ENCODE measurements around the gene CNOT3.
"Not testable (repeated sequence)": the region's sequence is repeated elsewhere in the genome, so short reads cannot be mapped to it uniquely, and the experiment has no call there.

The CNOT3 gene

DNA sequence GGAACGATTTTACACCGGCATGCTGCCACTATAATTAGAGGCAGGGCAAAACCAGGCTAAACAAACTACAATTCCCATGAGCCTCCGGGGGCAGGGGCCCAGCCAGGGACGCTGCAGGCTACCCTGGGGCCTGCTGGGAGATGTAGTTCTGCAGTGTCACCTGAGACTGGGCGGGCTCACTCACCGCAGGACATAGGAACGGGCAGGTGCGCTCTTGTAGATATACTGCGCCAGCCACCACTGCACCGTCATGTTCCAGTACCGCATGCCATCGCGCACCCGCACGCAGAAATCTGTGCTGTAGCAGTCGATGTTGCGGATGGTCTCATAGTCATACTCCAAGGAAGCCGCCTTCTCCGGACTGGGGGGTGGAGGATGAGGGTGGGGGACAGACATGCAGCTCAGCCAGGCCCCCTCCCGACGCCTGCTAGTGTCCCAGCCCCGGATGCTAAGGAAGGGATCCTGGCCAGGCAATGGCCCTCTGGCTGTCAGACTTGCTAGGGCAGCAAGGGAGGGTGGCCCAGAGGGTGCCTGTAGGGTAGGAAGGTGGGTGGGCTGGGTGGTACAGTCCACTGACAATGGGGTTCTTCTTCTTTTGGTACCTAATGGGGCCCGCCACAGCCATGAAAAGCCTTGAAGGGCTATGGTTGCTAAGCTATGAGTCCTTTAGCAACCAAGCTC, 41.2 kb downstream of the CNOT3 start:
- POLR2A ChIA-PET: no interaction called here
- DNase-seq (ENCODE audit: low read depth, low spot score): no peak
- CTCF ChIA-PET: interaction anchor here (0.7 to 2.9 kb wide), 3 partner anchors 10 to 54 kb away, joined by 3 to 14 read pairs (median 4); partner anchors contain the start of gene MBOAT7
- H3K4me3 ChIP-seq (ENCODE audit: low read depth, low read length): no peak overlapping the region
- TF ChIP-seq, protein P1, sequence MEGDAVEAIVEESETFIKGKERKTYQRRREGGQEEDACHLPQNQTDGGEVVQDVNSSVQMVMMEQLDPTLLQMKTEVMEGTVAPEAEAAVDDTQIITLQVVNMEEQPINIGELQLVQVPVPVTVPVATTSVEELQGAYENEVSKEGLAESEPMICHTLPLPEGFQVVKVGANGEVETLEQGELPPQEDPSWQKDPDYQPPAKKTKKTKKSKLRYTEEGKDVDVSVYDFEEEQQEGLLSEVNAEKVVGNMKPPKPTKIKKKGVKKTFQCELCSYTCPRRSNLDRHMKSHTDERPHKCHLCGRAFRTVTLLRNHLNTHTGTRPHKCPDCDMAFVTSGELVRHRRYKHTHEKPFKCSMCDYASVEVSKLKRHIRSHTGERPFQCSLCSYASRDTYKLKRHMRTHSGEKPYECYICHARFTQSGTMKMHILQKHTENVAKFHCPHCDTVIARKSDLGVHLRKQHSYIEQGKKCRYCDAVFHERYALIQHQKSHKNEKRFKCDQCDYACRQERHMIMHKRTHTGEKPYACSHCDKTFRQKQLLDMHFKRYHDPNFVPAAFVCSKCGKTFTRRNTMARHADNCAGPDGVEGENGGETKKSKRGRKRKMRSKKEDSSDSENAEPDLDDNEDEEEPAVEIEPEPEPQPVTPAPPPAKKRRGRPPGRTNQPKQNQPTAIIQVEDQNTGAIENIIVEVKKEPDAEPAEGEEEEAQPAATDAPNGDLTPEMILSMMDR (IDR thresholded peaks at IDR 0.05; ENCODE audit: insufficient read depth, low read length, missing control alignments): no peak

DNA sequence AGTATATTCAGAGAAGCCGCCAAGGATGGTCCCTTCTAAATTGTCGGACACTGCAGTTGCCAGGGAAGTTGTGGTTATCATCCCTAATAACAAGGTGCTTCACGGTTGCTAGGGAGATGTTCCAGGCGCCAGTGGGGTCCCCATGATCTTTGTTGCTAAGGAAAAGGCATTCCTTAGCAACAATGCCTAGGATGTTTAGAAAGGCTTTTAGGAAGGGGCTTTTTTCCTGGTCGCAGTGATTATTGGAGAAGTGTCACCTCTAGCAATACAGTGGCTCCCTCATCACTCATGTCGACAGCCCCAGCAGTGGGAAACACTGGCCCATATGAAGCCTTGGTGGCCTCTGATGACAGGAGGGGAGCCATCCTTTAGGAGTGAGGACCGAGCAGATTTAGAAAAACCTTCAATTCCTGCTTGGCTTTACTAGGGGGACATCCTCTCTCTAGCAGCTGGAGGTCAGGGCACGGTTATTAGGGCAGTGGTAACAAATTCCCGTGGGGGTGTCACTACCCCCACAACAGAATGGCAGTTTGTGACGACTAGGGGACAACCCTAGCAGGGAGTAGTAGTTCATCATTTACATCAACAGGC, 41.8 kb downstream of the CNOT3 start:
- TF ChIP-seq, protein P1 (IDR thresholded peaks at IDR 0.05; ENCODE audit: insufficient read depth, low read length, missing control alignments): no peak
- H3K4me3 ChIP-seq (ENCODE audit: low read depth, low read length): no peak overlapping the region
- CTCF ChIA-PET: interaction anchor here (0.7 to 1.9 kb wide), 3 partner anchors 10 to 53 kb away, joined by 3 to 7 read pairs (median 4); partner anchors contain the start of gene MBOAT7
- POLR2A ChIA-PET: interaction anchor here (0.8 kb wide), 1 partner anchor 30 kb away, joined by 3 read pairs; no protein-coding TSS in a partner anchor
- DNase-seq (ENCODE audit: low read depth, low spot score): no peak

DNA sequence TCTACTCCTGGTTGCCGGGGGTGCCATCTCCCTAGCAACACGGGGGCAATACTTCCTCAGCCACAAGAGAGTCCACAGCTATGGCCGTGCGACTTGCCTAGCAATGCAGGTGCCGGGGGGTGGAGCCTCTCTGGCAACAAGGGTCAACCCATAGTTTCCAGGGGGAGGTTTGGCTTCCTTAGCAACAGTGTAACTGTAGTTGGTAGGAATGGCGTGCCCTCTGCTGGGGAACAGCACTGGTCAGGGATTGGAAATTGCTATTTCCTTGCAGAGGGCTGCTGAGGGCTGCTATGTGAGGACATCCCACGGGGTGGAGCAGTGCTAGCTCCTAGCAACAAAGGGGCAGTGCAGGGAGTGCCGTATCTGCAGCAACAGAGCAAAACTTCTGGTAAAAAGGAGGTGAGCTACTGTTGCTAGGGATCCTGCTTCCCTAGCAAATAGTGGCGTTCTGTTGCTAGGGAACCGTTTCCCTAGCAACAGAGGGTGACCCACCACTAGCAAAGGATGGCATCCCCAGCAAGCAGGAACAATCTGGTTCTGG, 42.4 kb downstream of the CNOT3 start:
- no peak for DNase-seq (ENCODE audit: low read depth, low spot score)
- ChIA-PET POLR2A (interaction anchor here (0.8 kb wide), 1 partner anchor 29 kb away, joined by 3 read pairs; no protein-coding TSS in a partner anchor), CTCF (interaction anchor here (1.4 to 1.9 kb wide), 2 partner anchors 9 to 11 kb away, joined by 3 to 7 read pairs; partner anchors contain the start of gene MBOAT7)
- TF ChIP-seq, protein P1 (IDR thresholded peaks at IDR 0.05; ENCODE audit: insufficient read depth, low read length, missing control alignments): peak; percentile 34
- no peak overlapping the region for H3K4me3 ChIP-seq (ENCODE audit: low read depth, low read length)

GRCh38 chr19:54180691-54181091, 43.1 kb downstream of the CNOT3 start:
- TF ChIP-seq, protein P1 (IDR thresholded peaks at IDR 0.05; ENCODE audit: insufficient read depth, low read length, missing control alignments): no peak
- ChIA-PET POLR2A (no interaction called here), CTCF (interaction anchor here (1.4 to 1.9 kb wide), 2 partner anchors 9 to 12 kb away, joined by 3 to 7 read pairs; partner anchors contain the start of gene MBOAT7)
- H3K4me3 ChIP-seq (ENCODE audit: low read depth, low read length): no peak overlapping the region
- no peak for DNase-seq (ENCODE audit: low read depth, low spot score)

GRCh38 chr19:54181894-54182293, 44.3 kb downstream of the CNOT3 start:
- POLR2A ChIA-PET; DNase-seq (ENCODE audit: low read depth, low spot score); H3K4me3 ChIP-seq (ENCODE audit: low read depth, low read length): not testable (repeated sequence)
- CTCF ChIA-PET: interaction anchor here (0.9 to 2.4 kb wide), 2 partner anchors 11 to 14 kb away, joined by 3 to 14 read pairs; no protein-coding TSS in a partner anchor

DNA sequence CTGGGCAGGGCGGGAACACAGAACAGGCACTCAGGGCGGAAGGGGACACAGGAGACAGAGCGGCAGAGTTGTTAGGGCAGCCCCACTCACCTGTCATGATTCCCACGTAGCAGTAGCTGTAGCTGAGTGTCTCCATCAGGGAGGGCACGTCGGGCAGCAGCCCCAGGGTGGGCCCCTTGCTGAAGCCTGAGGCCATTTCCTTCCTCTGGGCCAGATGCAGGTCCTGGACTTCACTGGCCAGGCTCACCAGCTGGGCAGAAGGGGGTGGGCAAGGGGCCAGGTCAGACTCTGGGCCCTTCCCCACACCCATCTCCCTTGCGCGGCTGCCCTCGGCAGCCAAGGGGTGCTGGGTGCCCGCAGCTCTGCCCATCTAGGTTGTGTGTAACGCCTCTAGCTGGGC, 45.9 kb downstream of the CNOT3 start:
- POLR2A ChIA-PET: no interaction called here
- H3K4me3 ChIP-seq (ENCODE audit: low read depth, low read length): no peak overlapping the region

More for the DNA sequence above, 45.9 kb downstream of the CNOT3 start:
- CTCF ChIA-PET: interaction anchor here (1.3 to 2.4 kb wide), 2 partner anchors 13 to 15 kb away, joined by 5 to 14 read pairs; no protein-coding TSS in a partner anchor
- TF ChIP-seq, protein P1 (IDR thresholded peaks at IDR 0.05; ENCODE audit: insufficient read depth, low read length, missing control alignments): no peak
- DNase-seq (ENCODE audit: low read depth, low spot score): no peak

Measured in AG04449 (cell line).